ENCODE results near the gene FANCI.

DNA sequence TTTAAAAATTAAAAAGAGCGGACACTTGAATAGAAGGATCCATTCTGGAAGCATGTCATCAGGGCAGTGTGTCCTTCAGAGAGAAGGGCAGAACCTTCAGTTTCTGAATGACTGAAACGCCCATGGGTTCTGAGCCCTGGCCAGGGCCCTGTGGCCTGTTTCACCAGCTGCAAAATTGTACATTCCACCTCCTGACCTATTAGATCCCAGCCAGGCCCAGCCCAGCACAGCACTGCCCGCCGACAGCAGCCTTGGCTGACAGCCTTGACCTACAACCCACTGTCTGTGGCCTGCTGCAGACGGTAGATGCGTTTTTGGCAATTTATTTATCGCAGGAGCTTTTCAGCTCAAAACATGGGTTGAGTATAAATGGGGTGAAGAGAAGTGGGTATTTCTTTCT, 96.8 kb downstream of the FANCI start:
- no peak for TF ChIP-seq GATA3 (IDR thresholded peaks at IDR 0.05; ENCODE audit: low read depth, low read length)
- no peak for TF ChIP-seq GATA2 (IDR thresholded peaks at IDR 0.05; ENCODE audit: low read depth, low read length)
